ENCODE measurements around the gene FADS3.
A peak's percentile ranks its signal among the peaks of the same experiment; 100 is the strongest.

FADS3 gene

DNA sequence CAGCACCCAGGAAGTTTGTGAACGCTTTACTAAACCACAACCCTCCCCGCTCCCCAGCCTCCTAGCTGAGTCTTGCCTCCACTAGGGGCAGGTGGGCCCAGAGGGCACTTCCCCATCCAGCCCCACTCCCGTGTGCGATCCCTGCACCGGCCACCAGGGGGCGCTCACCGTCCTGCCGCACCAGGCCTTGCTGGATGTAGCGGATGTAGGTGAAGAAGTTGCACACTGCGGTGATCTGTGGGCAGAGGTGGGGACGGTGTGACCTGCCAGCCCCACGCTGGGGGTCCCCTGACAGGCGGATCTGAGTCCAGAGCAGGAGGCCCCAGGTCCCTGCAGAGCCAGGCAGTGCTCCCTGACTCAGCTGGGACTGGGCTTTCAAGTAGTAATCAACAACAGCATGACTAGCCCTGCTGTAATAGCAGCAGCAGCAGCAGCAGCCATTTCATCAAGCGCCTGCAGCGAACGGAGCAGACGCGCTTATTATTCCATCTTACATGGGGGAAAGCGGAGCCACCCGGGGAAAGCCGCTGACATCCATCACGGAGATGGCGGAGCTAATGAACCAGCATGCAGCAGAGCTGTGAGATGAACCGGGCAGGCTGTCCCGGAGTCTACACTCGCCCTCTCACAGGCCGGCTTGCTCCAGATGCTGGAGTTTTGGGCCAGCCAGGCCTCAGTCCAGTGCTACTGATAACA lies 7.9 kb upstream of the FADS3 start:
- Histone ChIP-seq H3K27me3 (replicated peaks) (no peaks in the 10 kb centered on the region), H3K27ac (no peak overlapping the region), H3K4me3 (ENCODE audit: low read depth, low read length) (no peak overlapping the region), H3K36me3 (replicated peaks) (no peaks in the 10 kb centered on the region)
- peak; percentile 60 for DNase-seq
- in situ Hi-C loops (cut with HindIII; ENCODE audit: low pct_ligation_motif_present, low sequenced_read_pairs), result no loop called here
- TF ChIP-seq, protein P1, sequence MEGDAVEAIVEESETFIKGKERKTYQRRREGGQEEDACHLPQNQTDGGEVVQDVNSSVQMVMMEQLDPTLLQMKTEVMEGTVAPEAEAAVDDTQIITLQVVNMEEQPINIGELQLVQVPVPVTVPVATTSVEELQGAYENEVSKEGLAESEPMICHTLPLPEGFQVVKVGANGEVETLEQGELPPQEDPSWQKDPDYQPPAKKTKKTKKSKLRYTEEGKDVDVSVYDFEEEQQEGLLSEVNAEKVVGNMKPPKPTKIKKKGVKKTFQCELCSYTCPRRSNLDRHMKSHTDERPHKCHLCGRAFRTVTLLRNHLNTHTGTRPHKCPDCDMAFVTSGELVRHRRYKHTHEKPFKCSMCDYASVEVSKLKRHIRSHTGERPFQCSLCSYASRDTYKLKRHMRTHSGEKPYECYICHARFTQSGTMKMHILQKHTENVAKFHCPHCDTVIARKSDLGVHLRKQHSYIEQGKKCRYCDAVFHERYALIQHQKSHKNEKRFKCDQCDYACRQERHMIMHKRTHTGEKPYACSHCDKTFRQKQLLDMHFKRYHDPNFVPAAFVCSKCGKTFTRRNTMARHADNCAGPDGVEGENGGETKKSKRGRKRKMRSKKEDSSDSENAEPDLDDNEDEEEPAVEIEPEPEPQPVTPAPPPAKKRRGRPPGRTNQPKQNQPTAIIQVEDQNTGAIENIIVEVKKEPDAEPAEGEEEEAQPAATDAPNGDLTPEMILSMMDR (IDR thresholded peaks at IDR 0.05; ENCODE audit: low read depth, low read length, missing control alignments), result peak; percentile 100

DNA sequence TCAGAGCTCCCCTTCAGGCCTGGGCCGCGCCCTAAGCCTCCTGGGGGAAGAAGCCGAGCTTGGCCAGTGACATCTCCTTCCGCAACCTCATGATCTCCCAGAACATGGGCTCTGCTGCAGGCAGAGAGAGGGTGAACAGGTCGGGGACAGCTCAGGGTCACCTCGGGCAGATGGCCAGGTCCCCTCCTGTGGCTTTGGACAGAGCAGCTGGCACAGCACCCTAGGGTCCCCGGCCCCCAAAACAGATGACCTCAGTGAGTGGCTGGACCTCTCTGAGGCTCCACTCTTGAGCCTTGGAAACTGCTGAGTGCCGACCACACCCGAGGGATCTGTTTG lies 6.9 kb upstream of the FADS3 start:
- Histone ChIP-seq H3K36me3 (replicated peaks) (no peaks in the 10 kb centered on the region), H3K27me3 (replicated peaks) (no peaks in the 10 kb centered on the region), H3K4me3 (ENCODE audit: low read depth, low read length) (no peak overlapping the region), H3K27ac (no peak overlapping the region)
- TF ChIP-seq, protein P1 (IDR thresholded peaks at IDR 0.05; ENCODE audit: low read depth, low read length, missing control alignments), result no peak
- no peak for DNase-seq
- in situ Hi-C loops (cut with HindIII; ENCODE audit: low pct_ligation_motif_present, low sequenced_read_pairs), result no loop called here

DNA sequence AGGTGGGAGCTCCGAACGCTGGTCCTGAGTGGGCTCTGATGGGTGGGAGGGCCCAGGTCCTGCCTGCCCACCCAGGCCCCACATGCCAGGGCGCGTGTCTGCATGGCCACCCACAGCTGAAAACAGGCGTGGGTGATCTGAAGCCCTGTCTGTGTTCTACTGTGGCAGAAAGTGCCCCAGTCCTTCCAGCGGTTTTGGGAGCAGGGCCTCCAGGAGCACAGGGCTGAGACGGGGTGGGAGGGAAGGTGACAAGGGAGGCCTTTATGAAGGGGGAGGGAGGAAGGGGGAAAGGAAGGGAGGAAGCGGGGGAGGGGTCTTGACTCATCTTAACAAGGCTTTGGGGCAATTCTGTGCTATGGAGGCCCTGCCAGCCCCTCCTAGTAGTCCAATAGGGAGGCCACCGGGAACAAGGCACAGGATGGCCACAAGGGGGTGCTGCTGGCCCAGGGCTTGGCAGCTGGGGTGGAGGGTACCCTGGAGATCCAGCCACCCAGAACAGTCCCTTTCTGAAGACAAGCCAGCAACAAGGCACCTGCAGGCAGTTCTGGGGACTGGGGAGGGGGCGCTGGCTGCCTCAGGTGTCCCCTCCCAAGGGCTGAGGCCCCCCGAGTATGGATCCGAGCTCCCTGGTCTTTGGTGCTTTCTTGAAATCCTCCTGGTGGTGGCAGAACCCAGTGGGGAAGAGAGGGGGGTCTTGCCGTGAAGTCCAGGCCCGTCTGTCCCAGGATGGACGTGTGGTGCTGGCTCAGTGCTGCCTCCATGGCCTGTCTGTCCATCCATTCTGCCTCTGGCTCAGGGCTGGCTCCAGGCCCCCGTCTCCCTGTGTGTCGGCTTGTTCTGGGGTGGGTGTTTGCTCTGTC lies 6.3 kb upstream of the FADS3 start:
- no peaks in the 10 kb centered on the region for H3K36me3 ChIP-seq (replicated peaks)
- in situ Hi-C loops (cut with HindIII; ENCODE audit: low pct_ligation_motif_present, low sequenced_read_pairs), result no loop called here
- no peaks in the 10 kb centered on the region for H3K27me3 ChIP-seq (replicated peaks)
- TF ChIP-seq, protein P1 (IDR thresholded peaks at IDR 0.05; ENCODE audit: low read depth, low read length, missing control alignments), result peak; percentile 98
- no peak overlapping the region for H3K27ac ChIP-seq
- peak; percentile 37 for DNase-seq
- no peak overlapping the region for H3K4me3 ChIP-seq (ENCODE audit: low read depth, low read length)

DNA sequence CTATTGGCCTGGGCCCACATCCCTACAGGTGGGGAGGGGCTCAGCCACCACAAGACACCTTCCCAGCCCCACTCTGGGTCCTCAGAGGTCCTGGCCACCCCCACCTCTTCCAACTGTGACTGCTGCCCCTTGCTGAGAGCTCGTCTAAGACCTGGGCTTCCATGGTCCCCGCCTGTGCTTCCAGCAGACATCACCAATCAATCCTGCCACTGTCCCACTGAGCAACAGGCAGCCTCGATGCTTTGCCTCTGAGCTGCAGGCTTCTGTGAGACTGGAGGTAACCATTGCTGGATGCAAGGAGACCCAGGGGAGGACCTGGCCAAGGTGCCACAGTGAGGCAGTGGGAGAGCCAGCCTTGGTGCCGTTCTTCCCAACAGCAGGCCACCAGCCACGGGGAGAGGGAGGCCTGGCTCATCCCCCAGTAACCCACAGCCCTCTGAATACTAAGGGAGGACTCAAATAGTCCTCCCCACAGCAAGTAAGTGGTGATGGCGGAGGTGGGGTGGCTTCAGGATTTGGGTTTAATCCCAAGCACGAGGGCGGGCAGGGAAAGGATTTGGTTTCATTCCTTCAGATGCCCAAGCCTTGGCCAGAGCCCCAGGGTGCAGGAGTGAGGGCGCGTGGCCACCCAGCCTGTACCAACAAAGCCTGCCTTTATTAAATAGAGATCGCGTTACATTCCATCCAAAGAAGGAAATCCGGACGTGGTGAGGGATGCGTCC lies 5.5 kb upstream of the FADS3 start:
- in situ Hi-C loops (cut with HindIII; ENCODE audit: low pct_ligation_motif_present, low sequenced_read_pairs), result no loop called here
- no peak for DNase-seq
- no peaks in the 10 kb centered on the region for H3K27me3 ChIP-seq (replicated peaks)
- no peak overlapping the region for H3K4me3 ChIP-seq (ENCODE audit: low read depth, low read length)
- H3K36me3 ChIP-seq (replicated peaks), result no peaks in the 10 kb centered on the region
- H3K27ac ChIP-seq, result no peak overlapping the region
- TF ChIP-seq, protein P1 (IDR thresholded peaks at IDR 0.05; ENCODE audit: low read depth, low read length, missing control alignments), result no peak

DNA sequence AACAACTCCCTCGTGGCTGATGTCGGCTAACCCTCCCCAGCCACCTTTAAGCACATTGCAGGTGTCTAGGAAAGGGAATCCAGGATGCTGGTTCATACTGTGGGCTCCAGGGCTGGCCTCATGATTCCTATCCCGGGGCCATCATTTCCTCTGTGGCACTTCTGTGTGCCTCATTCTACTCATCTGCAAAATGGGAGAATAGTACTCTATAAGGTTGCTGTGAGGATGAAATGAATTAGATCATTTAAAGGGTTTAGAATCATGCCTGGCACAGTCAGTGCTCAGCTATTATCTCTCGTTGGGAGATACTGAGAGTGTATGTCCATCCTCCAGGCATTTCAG lies 4.3 kb upstream of the FADS3 start:
- in situ Hi-C loops (cut with HindIII; ENCODE audit: low pct_ligation_motif_present, low sequenced_read_pairs), result no loop called here
- TF ChIP-seq, protein P1 (IDR thresholded peaks at IDR 0.05; ENCODE audit: low read depth, low read length, missing control alignments), result no peak
- no peak overlapping the region for H3K4me3 ChIP-seq (ENCODE audit: low read depth, low read length)
- no peaks in the 10 kb centered on the region for H3K27me3 ChIP-seq (replicated peaks)
- no peak for DNase-seq
- H3K36me3 ChIP-seq (replicated peaks), result no peaks in the 10 kb centered on the region
- no peak overlapping the region for H3K27ac ChIP-seq
